HCT116 (cell line): ENCODE data around the gene APBA3. TPM values are rescaled to one million over a fixed set of nuclear protein-coding genes. Genes with fewer than 3 reads are reported as not detected.

Experiments
- ATAC-seq: fragments of 200-7000 bp; cut with Tn5 transposase; 2 replicates; pipeline ENCODE4 v1.9.1; 2020; ENCODE audit warnings: mild to moderate bottlenecking, moderate library complexity
- BruUV-seq: library from RNA; stranded (reverse); fragments of 400-500 nt; replicated peaks from 2 replicates; lab custom pipeline; 2021; lab: Mats Ljungman, UMichigan
- CTCF ChIA-PET: fragments of 300-600 bp; sonication (Branson Sonifier 250); formaldehyde crosslinking; loops from one replicate; lab custom pipeline; 2021; ENCODE audit warnings: antibody characterized with exemption; lab: Charles Lee
- POLR2A ChIA-PET: fragments of 300-600, 350-600 bp; sonication (Branson Sonifier 250); formaldehyde crosslinking; loops from one replicate; lab custom pipeline; 2021; ENCODE audit warnings: antibody characterized with exemption; lab: Charles Lee
- RAD21 ChIA-PET, 2 experiments: fragments of 300-600 bp; sonication (Branson Sonifier 250); formaldehyde crosslinking; loops; one replicate each; lab custom pipeline; 2023; ENCODE audit warnings: low total read pairs in 2 of 2; ENCODE audit not compliant: uncharacterized antibody in 2 of 2, unreplicated experiment in 2 of 2, low non-redundant PET in 1 of 2; lab: Charles Lee
- DNase-seq: peaks from one replicate; pipeline ENCODE4 v3.0.0-alpha.2; 2010; ENCODE audit warnings: low read depth, low spot score
- H2AFZ ChIP-seq: fragments of 200-600 bp; shearing (Covaris generic), sonication (generic); 2 replicates; pipeline ENCODE4 v1.6.1; 2017; ENCODE audit warnings: low read depth, mixed run types, mixed read lengths, antibody characterized with exemption, low read length; ENCODE audit not compliant: poor library complexity, severe bottlenecking
- H3K27ac ChIP-seq: 2 replicates; pipeline ENCODE4 v1.5.1; 2012; ENCODE audit warnings: low read depth, low read length
- H3K27me3 ChIP-seq: fragments of 200-600 bp; sonication (generic); 2 replicates; pipeline ENCODE4 v1.6.1; 2016; ENCODE audit warnings: mixed run types, low read length, mixed read lengths; ENCODE audit not compliant: insufficient read depth
- H3K36me3 ChIP-seq, 2 experiments: fragments of 200-500 bp in 1 of 2; fragments of 200-600 bp in 1 of 2; sonication (Bioruptor generic) in 1 of 2; sonication (generic) in 1 of 2; 2 replicates each; pipeline versions ENCODE4 v1.5.1 to v1.6.1; 2014 to 2016; ENCODE audit warnings: low read length in 2 of 2, inconsistent platforms in 1 of 2, mixed read lengths in 1 of 2, mixed run types in 1 of 2; ENCODE audit not compliant: insufficient read depth in 2 of 2, control insufficient read depth in 1 of 2
- H3K4me1 ChIP-seq, 2 experiments: fragments of 200-600 bp in 1 of 2; sonication (generic) in 1 of 2; 2 replicates each; pipeline versions ENCODE4 v1.5.1 to v1.6.1; 2012 to 2017; ENCODE audit warnings: low read length in 2 of 2, inconsistent platforms in 1 of 2, mild to moderate bottlenecking in 1 of 2, mixed read lengths in 1 of 2, mixed run types in 1 of 2, moderate library complexity in 1 of 2; ENCODE audit not compliant: insufficient read depth in 2 of 2, control insufficient read depth in 1 of 2
- H3K4me2 ChIP-seq: fragments of 200-600 bp; sonication (generic); 2 replicates; pipeline ENCODE4 v1.6.1; 2017; ENCODE audit warnings: mixed run types, low read length, mixed read lengths
- H3K4me3 ChIP-seq, 2 experiments: fragments of 200-600 bp in 1 of 2; sonication (generic) in 1 of 2; replicated peaks in 1 of 2; 2 replicates each; pipeline ENCODE4 v1.5.1; 2011 to 2016; ENCODE audit warnings: low read length in 2 of 2, control low read depth in 1 of 2, low read depth in 1 of 2, mild to moderate bottlenecking in 1 of 2, mixed read lengths in 1 of 2, mixed run types in 1 of 2
- H3K79me2 ChIP-seq: fragments of 200-600 bp; sonication (generic); 2 replicates; pipeline ENCODE4 v1.6.1; 2017; ENCODE audit warnings: mild to moderate bottlenecking, mixed run types, low read length, moderate library complexity, mixed read lengths; ENCODE audit not compliant: insufficient read depth
- H3K9ac ChIP-seq: fragments of 200-600 bp; sonication (generic); 2 replicates; pipeline ENCODE4 v1.6.1; 2016; ENCODE audit warnings: low read length, mixed read lengths
- H3K9me2 ChIP-seq: fragments of 200-600 bp; sonication (generic), shearing (Covaris generic); 2 replicates; pipeline ENCODE4 v1.6.1; 2017; ENCODE audit warnings: mixed run types, mild to moderate bottlenecking, moderate library complexity; ENCODE audit not compliant: insufficient read depth
- H3K9me3 ChIP-seq, 2 experiments: fragments of 200-500 bp in 1 of 2; fragments of 200-600 bp in 1 of 2; sonication (Bioruptor generic) in 1 of 2; sonication (generic) in 1 of 2; 2 replicates each; pipeline ENCODE4 v1.6.1; 2014 to 2017; ENCODE audit warnings: low read length in 2 of 2, mixed read lengths in 2 of 2, inconsistent platforms in 1 of 2, low read depth in 1 of 2, mild to moderate bottlenecking in 1 of 2, mixed run types in 1 of 2, moderate library complexity in 1 of 2; ENCODE audit not compliant: control insufficient read depth in 1 of 2, insufficient read depth in 1 of 2
- H4K20me1 ChIP-seq: fragments of 200-600 bp; sonication (generic), shearing (Covaris generic); 2 replicates; pipeline ENCODE4 v1.6.1; 2017; ENCODE audit warnings: mixed run types, mild to moderate bottlenecking, moderate library complexity; ENCODE audit not compliant: insufficient read depth
- ATF3 ChIP-seq: IDR thresholded peaks from 2 replicates; pipeline ENCODE4 v1.6.1; 2012
- CBX3 ChIP-seq: IDR thresholded peaks from 2 replicates; pipeline ENCODE4 v1.6.1; 2012; ENCODE audit warnings: low read depth
- CTCF ChIP-seq, 3 experiments: fragments of 200-600 bp in 1 of 3; sonication (generic) in 1 of 3; IDR thresholded peaks in 2 of 3; conservative IDR thresholded peaks in 1 of 3; 2 replicates each; pipeline ENCODE4 v1.5.1; 2012 to 2017; ENCODE audit warnings: low read depth in 2 of 3, low read length in 2 of 3, antibody characterized with exemption in 1 of 3, borderline replicate concordance in 1 of 3, control low read depth in 1 of 3, mild to moderate bottlenecking in 1 of 3, mixed read lengths in 1 of 3, mixed run types in 1 of 3, moderate library complexity in 1 of 3; ENCODE audit not compliant: insufficient read depth in 1 of 3
- ELF1 ChIP-seq: IDR thresholded peaks from 2 replicates; pipeline ENCODE4 v1.6.1; 2012; ENCODE audit warnings: low read depth, borderline replicate concordance
- EZH2 ChIP-seq: fragments of 200-600 bp; sonication (generic); IDR thresholded peaks from 2 replicates; pipeline ENCODE4 v1.6.1; 2017; ENCODE audit warnings: antibody characterized with exemption, mixed run types
- EZH2phosphoT487 ChIP-seq: fragments of 200-600 bp; IDR thresholded peaks from 2 replicates; pipeline ENCODE4 v1.6.1; 2018; ENCODE audit warnings: antibody characterized with exemption, borderline replicate concordance
- FOSL1 ChIP-seq: IDR thresholded peaks from 2 replicates; pipeline ENCODE4 v1.6.1; 2012; ENCODE audit warnings: low read depth
- JUND ChIP-seq: IDR thresholded peaks from 2 replicates; pipeline ENCODE4 v1.6.1; 2012
- POLR2A ChIP-seq: IDR thresholded peaks from 2 replicates; pipeline ENCODE4 v1.7.0; 2011; ENCODE audit warnings: borderline replicate concordance; ENCODE audit not compliant: insufficient read depth, insufficient read length; ENCODE audit errors: extremely low read depth
- RAD21 ChIP-seq: IDR thresholded peaks from 2 replicates; pipeline ENCODE4 v1.6.1; 2012; ENCODE audit warnings: low read depth, mild to moderate bottlenecking
- REST ChIP-seq: IDR thresholded peaks from 2 replicates; pipeline ENCODE4 v1.6.1; 2012; ENCODE audit warnings: low read depth
- SIN3A ChIP-seq: IDR thresholded peaks from 2 replicates; pipeline ENCODE4 v1.6.1; 2012; ENCODE audit warnings: low read depth
- YY1 ChIP-seq: IDR thresholded peaks from 2 replicates; pipeline ENCODE4 v1.6.1; 2011; ENCODE audit warnings: low read length, low read depth, moderate library complexity, mild to moderate bottlenecking; ENCODE audit not compliant: insufficient replicate concordance; ENCODE audit errors: extremely low read depth
- intact Hi-C: fragments of 100-400 bp; cut with micrococcal nuclease; formaldehyde crosslinking; loops from 2 replicates; pipeline ENCODE4 v1.10.0; 2022
- total RNA-seq: library from RNA; stranded (reverse); gene quantifications from one replicate; pipeline ENCODE4 v1.2.1, GENCODE V29; 2021; ENCODE audit not compliant: unreplicated experiment

Gene APBA3
- total RNA-seq, 1 experiment from 2014 or later = 29.5 TPM

DNA sequence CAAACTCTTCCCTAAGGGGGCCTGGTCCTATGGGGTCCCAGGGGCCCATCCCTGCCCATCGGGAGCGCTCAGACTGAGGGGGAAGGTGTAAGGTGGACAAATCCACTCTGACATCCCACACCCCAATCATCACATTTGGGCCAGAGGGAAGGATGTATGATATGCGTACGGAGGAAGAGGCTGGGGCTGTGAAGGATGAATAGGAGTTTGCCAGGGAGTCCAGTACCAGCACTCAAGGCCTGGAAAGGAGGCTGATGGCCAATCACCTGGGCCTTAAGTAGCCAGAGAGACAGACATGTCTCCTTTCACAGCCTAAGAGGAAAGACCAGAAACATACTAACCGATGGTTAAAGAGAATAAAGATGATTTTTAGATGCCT lies 38.4 kb downstream of the APBA3 start:
- Histone ChIP-seq H2AFZ (no peak overlapping the region), H3K9me3 (no peaks in the 10 kb centered on the region), H4K20me1 (no peaks in the 10 kb centered on the region), H3K36me3 (no peaks in the 10 kb centered on the region), H3K9me2 (no peaks in the 10 kb centered on the region), H3K4me1 (peaks cover 61 to 96% of the 10 kb centered on the region in 2 experiments), H3K27ac (peak overlapping the region; percentile 57), H3K9ac (peak overlapping the region; percentile 60; the same call in 1 of the 2 replicates), H3K4me3 (peak overlapping the region; percentile 63 to 71), H3K27me3 (no peaks in the 10 kb centered on the region), H3K4me2 (peak overlapping the region; percentile 97), H3K79me2 (no peaks in the 10 kb centered on the region)
- TF ChIP-seq CBX3 (no peak), RAD21 (no peak), SIN3A (no peak), REST (no peak), ELF1 (no peak), JUND (no peak), ATF3 (no peak), CTCF (IDR thresholded peaks at IDR 0.05 in 2 of 3, conservative IDR thresholded peaks at IDR 0.05 in 1 of 3; ENCODE audit: borderline replicate concordance in 1 of 3, insufficient read depth in 1 of 3, low read depth in 2 of 3, low read length in 2 of 3) (no peak), YY1 (no peak), EZH2phosphoT487 (no peak), POLR2A (no peak), FOSL1 (no peak), EZH2 (no peak)
- DNase-seq = no peak
- intact Hi-C loops = loop anchor here (10.0 kb wide), 1 partner anchor 482 kb away; no protein-coding TSS in a partner anchor
- no peak for ATAC-seq
- no TSS peak for BruUV-seq
- CTCF ChIA-PET = interaction anchor here (2.0 kb wide), 1 partner anchor 126 kb away, joined by 8 read pairs; no protein-coding TSS in a partner anchor
- RAD21 ChIA-PET = no interaction called here
- POLR2A ChIA-PET = interaction anchor here (1.7 to 1.9 kb wide), 2 partner anchors 13 to 39 kb away, joined by 5 to 10 read pairs; partner anchors contain the start of gene MRPL54
